GM12801 (cell line): ENCODE measurements around the gene AK4.

Source experiments
- CTCF ChIP-seq: IDR thresholded peaks from one replicate; pipeline ENCODE4 v1.5.1; 2011; ENCODE audit warnings: control low read depth; ENCODE audit not compliant: insufficient read length; ENCODE audit errors: extremely low read depth

AK4 gene

GRCh38 chr1:65211331-65211730, 63.3 kb downstream of the AK4 start:
- TF ChIP-seq CTCF: no peak

GRCh38 chr1:65213271-65214023, 65.4 kb downstream of the AK4 start:
- no peak for TF ChIP-seq CTCF

- TF ChIP-seq CTCF: no peak
Observed at GRCh38 chr1:65214340-65215027, 66.5 kb downstream of the AK4 start.

GRCh38 chr1:65216989-65217388, 69.0 kb downstream of the AK4 start:
- TF ChIP-seq CTCF: no peak

- TF ChIP-seq CTCF: no peak
Observed at GRCh38 chr1:65221638-65222339, 73.8 kb downstream of the AK4 start.

GRCh38 chr1:65222340-65222940, 74.4 kb downstream of the AK4 start:
- no peak for TF ChIP-seq CTCF

GRCh38 chr1:65224681-65225091, 76.7 kb downstream of the AK4 start:
- TF ChIP-seq CTCF: no peak
